DMS53 treated with DMSO at 0.1 percent for 48 hours (cell line): ENCODE results near the gene GPR82.
"Not testable (repeated sequence)": the region's sequence is repeated elsewhere in the genome, so short reads cannot be mapped to it uniquely, and the experiment has no call there.

Source experiments
- DNase-seq: peaks from one replicate; lab custom pipeline; 2025; ENCODE audit not compliant: unreplicated experiment; lab: John Stamatoyannopoulos, UW

GPR82 gene

GRCh38 chrX:41718481-41719235 is 5.3 kb upstream of the GPR82 start:
- no peak for DNase-seq

DNA sequence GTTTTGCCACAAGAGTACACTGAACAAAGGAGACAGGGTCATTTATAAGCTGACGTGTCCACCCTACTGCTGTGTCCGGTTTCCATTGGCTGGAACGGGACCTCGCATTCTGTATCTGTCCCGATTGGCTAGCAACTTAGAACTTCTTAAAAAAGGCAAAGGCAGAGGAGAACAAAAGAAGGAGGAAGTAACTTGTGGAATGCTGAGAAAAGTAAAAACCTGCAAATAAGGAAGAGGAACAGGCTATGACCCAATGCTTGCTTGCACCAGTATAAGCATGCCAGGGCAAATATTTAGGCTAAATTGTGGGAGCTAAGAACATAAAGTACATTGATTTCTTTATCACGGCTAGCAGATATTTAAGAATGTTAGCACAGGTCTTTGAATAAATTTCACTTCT is 4.4 kb upstream of the GPR82 start:
- DNase-seq = not testable (repeated sequence)

- no peak for DNase-seq
These were observed 3.7 kb upstream of the GPR82 start for GRCh38 chrX:41720125-41720779.

GRCh38 chrX:41721590-41721989 is 2.4 kb upstream of the GPR82 start:
- DNase-seq = no peak

- DNase-seq = no peak
These were observed 1.8 kb upstream of the GPR82 start for GRCh38 chrX:41722214-41722613.

GRCh38 chrX:41722816-41723618 is 964 bp upstream of the GPR82 start:
- DNase-seq = no peak

GRCh38 chrX:41728125-41728524 is 4.1 kb downstream of the GPR82 start:
- no peak for DNase-seq

- DNase-seq = no peak
These were observed 6.1 kb downstream of the GPR82 start for GRCh38 chrX:41730081-41730480.

DNA sequence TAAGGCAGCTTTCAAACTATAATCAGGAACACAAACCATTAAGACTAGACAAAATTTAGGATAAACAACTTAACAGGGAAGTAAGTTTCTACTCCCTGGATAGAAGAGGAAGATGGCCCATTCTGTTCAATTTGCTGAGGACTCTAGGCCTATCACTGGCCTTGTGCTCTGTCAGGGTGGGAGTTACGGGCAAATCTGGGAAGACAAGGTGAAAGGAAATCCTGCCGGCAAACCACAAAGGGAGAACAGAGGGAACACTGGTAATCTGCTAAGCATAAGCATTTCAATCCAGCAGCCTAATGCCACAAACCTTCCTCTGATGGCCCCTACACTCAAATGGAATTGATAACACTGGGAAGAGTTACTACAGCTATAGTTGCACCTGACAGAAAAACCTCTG is 8.3 kb downstream of the GPR82 start:
- DNase-seq = no peak

DNA sequence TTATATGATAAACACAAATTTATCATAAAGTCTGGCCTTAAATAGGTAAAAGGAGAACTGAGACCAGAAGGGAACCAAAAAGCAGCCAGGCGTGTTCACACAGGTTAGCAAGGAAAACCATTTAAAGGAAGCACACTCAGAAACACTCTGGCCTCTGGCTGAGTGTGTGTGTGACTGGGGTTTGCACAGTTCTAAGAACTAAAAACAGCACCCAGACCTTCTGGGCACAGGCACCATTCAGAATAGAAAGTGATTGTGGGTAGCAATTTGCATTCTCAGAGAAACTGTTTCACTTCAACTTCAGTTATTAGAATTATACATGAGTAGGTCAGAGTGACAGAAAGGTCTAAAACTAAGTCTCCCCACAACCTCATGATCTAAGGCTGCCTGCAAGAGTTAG is 10.0 kb downstream of the GPR82 start:
- no peak for DNase-seq

GRCh38 chrX:41734530-41734929 is 10.5 kb downstream of the GPR82 start:
- DNase-seq = no peak

DNA sequence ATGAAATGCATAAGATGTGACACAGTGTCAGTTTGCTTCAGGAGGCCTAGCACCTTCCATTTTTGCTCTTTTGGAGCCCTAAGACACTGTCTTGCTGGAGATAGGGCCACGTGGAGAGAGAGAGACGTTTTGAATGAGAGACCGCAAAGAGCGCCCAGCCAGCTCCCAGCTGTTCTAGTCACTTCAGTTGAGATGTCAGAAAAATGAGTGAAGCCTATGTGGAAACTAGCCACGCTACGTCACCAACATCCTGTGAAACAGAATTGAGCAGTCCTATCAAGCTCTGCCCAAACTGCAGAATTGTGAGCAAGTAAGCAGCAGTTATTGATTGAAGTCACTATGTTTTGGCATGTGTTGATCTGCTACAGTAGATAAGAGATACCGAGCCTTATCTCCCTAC is 13.1 kb downstream of the GPR82 start:
- no peak for DNase-seq

GRCh38 chrX:41739871-41740270 is 15.9 kb downstream of the GPR82 start:
- DNase-seq = no peak

DNA sequence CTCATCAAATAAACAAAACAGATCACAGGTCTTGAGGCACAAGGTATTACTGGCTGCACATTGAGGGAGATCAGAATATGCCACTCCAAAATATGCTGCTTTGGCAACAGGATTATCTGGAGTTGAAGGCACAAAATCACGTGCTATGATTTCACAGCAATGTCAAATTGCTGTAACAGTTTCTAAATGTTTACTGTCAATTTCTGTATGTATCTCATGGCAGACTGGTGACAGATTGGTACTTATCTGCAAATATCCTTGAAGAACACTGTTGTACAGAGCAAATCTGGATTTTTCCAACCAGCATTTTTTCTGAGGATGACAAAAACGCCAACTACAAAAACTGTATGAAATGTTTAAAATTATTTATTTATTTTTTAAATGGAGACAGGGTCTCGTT is 26.7 kb downstream of the GPR82 start:
- DNase-seq = no peak

DNA sequence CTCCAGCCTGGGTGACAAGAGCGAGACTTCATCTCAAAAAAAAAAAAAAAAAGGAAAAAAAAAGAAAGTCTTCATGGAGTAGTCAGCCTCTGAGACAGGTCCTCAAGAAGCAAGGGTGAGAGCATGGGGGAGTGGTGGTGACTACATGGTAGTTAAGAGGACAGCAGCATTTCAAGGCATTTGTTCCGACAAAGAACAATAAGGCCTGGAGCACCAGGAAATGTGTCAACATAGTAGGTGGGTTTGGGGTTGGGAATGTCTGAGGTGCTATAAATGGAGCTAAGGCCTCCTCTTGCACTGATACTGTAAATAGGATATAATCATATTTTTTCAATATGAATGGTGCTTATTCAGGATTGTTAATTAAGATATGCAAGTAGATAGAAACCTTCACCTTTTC is 34.4 kb downstream of the GPR82 start:
- DNase-seq = no peak

DNA sequence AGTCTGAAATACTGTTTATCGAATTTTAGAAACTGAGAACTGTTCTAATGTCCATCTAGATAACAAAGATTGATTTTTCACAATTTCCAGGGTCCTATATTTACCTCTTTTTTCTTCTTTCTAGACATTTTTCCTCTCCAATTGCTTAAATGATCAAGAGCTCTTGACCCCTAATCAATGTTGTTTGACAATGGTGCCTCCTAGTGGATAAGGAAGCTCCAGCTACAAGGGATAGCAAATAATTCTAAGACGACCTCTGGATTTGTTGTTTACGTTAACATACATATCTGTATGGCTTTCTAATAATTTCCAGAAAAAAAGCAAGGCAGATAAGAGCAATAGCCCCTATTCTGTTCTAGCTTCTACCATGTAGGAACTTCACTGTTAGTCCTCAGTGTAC is 35.8 kb downstream of the GPR82 start:
- no peak for DNase-seq

DNA sequence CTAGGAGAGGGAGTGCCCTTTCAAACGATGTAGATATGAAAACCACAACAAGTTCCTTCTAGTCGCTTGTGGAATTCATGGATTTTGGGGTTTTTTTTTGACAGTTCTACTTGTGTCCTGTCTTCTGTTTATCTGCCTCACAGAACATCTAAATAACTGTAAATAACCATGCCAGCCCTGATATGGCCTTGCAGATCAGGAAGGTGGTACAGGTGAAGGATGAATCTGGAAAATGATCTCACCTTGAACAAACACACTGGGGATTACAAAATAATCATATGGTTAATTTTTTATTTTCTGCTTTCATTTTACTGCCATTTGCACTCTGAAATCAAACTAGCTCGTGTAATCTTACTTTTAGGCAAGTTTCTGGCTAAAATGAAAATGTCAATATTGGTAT is 37.2 kb downstream of the GPR82 start:
- peak; percentile 8 for DNase-seq

DNA sequence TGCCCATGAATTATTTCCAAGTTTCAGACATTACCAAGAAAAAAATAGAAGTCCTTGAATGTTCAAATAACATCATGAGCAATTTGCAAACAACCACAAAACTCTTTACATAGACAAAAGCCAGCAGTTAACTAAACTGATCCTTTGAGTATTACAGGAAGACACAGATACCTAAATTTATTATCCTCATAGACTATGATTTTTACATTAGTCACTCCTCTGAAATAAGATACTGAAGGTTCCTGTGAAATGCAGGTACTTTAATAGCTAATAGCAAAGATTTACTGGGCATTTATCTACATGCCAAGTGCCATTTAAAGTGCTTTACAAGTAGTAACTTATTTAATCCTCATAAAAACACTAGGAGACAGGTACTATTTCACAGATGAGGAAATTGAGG is 37.7 kb downstream of the GPR82 start:
- no peak for DNase-seq

DNA sequence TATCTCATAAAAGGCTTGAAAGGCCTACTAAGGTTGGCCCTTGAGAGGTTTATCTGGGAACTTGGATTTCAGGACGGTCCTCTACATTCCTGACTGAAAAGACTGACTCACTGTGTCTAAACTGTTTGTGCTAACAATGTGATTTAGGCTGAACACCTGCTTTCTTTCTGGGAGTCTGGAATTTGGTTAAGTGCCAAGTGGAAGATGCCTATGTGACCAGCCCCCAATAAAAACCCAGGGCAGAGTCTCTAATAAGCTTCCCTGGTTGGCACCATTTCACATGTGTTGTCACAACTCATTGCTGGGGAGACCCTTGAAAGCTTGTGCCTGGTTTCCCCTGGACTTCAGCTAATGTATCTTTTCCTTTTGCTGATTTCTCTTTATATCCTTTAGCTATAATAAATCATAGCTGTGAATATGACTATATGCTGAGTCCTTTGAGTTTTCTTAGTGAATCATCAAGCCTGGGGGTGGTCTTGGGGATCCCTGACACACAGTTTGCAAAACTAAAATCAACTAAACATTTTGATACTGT is 55.1 kb downstream of the GPR82 start:
- peak; percentile 39 for DNase-seq
